GM19193 (cell line): Measurements from ENCODE around the gene RTL3.

Experiments used
- POLR2A ChIP-seq: IDR thresholded peaks from 4 replicates; pipeline ENCODE4 v1.6.1; 2011; ENCODE audit not compliant: insufficient read depth, insufficient read length; ENCODE audit errors: extremely low read depth

RTL3 gene

GRCh38 chrX:78658845-78659744, at the start of gene RTL3:
RTL3 (minus strand) TSS chrX:78659328; CDS start chrX:78658420, 908 bp downstream.
- no peak for TF ChIP-seq POLR2A

GRCh38 chrX:78708816-78709215, 49.7 kb upstream of the RTL3 start:
- TF ChIP-seq POLR2A = no peak

GRCh38 chrX:78708262-78708661, 49.1 kb upstream of the RTL3 start:
- no peak for TF ChIP-seq POLR2A

- no peak for TF ChIP-seq POLR2A
Observed at GRCh38 chrX:78706071-78706470, 46.9 kb upstream of the RTL3 start.

GRCh38 chrX:78693536-78693935, 34.4 kb upstream of the RTL3 start:
- no peak for TF ChIP-seq POLR2A

GRCh38 chrX:78693012-78693411, 33.9 kb upstream of the RTL3 start:
- TF ChIP-seq POLR2A = no peak

GRCh38 chrX:78687586-78687985, 28.5 kb upstream of the RTL3 start:
- no peak for TF ChIP-seq POLR2A

GRCh38 chrX:78673246-78673645, 14.1 kb upstream of the RTL3 start:
- no peak for TF ChIP-seq POLR2A

GRCh38 chrX:78665342-78665741, 6.2 kb upstream of the RTL3 start:
- TF ChIP-seq POLR2A = no peak

GRCh38 chrX:78661836-78662235, 2.7 kb upstream of the RTL3 start:
- TF ChIP-seq POLR2A = no peak

GRCh38 chrX:78659955-78660354, 827 bp upstream of the RTL3 start:
- TF ChIP-seq POLR2A = no peak

- no peak for TF ChIP-seq POLR2A
Observed at GRCh38 chrX:78658414-78658813, 714 bp downstream of the RTL3 start.

GRCh38 chrX:78655642-78656041, 3.5 kb downstream of the RTL3 start:
- TF ChIP-seq POLR2A = no peak

GRCh38 chrX:78653118-78653822, 5.9 kb downstream of the RTL3 start:
- TF ChIP-seq POLR2A = no peak

GRCh38 chrX:78650906-78651437, 8.2 kb downstream of the RTL3 start:
- TF ChIP-seq POLR2A = no peak

- TF ChIP-seq POLR2A = no peak
Observed at GRCh38 chrX:78643874-78644273, 15.3 kb downstream of the RTL3 start.
